HG02885 (cell line): ENCODE measurements around the gene CEP55.
A peak's percentile ranks its signal among the peaks of the same experiment; 100 is the strongest.
"Not testable (repeated sequence)": the region's sequence is repeated elsewhere in the genome, so short reads cannot be mapped to it uniquely, and the experiment has no call there.

Source experiments
- ATAC-seq: cut with Tn5 transposase; IDR thresholded peaks from one replicate; pipeline ENCODE4 v1.9.1; 2021; ENCODE audit warnings: mild to moderate bottlenecking; ENCODE audit not compliant: unreplicated experiment, poor library complexity

CEP55 gene

GRCh38 chr10:93496322-93497041 lies at the start of gene CEP55:
CEP55 (plus strand) TSS chr10:93496612; CDS start chr10:93500052, 3,440 bp downstream.
- ATAC-seq = peak; percentile 98

GRCh38 chr10:93447019-93447418 lies 49.4 kb upstream of the CEP55 start:
- ATAC-seq = no peak

DNA sequence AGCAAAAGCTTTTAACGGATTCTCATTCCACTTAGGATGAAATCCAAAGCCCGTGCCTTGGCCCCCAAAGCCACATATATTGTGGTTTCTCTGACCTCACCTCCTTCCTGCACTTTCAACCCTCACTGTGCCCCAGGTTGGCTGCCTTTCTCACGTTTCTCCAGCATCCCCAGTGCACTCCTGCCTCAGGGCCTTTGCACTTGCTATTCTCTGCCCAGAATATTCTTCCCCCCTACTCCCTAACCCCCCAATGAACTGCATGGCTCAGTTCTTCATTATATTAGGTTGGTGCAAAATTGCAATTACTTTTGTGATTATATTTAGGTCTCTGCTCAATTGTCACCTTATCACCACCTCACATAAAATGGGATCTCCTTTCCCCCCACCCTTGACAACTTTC lies 48.4 kb upstream of the CEP55 start:
- ATAC-seq = no peak

GRCh38 chr10:93451244-93451947 lies 45.0 kb upstream of the CEP55 start:
- ATAC-seq = no peak

DNA sequence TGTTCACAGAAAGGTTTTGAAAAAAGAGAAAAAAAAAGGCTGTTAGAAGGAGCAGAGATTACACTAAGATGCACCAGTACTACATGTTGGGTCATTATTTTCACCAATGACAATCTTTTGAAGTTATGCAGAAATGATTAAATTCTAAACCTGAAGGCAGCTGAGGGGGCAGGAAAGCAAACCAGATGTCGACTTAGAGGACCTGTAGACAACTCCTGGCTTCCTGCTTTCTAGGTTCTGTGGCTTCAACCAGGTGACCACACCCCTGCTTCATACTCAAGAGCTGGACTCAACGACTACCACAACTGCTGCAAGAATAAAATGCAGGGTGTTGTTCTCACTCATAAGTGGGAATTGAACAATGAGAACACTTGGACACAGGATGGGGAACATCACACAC lies 44.3 kb upstream of the CEP55 start:
- no peak for ATAC-seq

GRCh38 chr10:93454146-93454545 lies 42.3 kb upstream of the CEP55 start:
- ATAC-seq = no peak

DNA sequence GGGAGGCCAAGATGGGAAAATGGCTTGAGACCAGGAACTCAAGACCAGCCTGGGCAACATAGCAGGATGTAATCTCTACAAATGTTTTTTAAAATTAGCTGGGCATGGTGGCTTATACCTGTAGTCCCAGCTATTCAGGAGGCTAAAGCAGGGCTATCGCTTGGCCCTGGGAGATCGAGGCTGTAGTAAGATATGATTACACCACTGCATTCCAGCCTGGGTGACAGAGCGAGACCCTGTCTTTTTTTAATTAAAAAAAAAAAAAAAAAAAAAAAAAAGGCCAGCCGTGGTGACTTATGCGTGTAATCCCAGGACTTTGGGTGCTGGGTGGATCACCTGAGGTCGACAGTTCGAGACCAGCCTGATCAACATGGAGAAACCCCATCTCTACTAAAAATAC lies 41.7 kb upstream of the CEP55 start:
- ATAC-seq = no peak

DNA sequence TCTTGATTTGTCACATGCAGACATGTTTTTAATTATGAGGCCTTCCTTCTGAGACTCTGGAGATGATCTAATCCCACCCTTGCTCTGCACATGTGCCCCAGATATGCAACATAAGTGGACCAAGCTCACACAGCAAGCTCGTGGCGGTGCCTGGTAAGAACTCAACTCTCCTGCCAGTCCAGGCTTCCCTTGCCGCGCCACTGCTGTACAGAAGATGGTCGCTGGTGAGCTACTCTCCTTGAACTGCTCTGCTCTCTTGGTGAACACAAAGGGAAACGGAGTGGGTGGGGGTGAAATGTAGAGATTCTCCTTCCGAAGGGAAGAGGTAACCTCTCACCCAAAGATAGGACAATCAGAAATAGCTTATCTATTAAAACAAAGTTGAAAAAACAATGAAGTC lies 39.9 kb upstream of the CEP55 start:
- ATAC-seq = no peak

GRCh38 chr10:93457511-93457910 lies 38.9 kb upstream of the CEP55 start:
- ATAC-seq = no peak

DNA sequence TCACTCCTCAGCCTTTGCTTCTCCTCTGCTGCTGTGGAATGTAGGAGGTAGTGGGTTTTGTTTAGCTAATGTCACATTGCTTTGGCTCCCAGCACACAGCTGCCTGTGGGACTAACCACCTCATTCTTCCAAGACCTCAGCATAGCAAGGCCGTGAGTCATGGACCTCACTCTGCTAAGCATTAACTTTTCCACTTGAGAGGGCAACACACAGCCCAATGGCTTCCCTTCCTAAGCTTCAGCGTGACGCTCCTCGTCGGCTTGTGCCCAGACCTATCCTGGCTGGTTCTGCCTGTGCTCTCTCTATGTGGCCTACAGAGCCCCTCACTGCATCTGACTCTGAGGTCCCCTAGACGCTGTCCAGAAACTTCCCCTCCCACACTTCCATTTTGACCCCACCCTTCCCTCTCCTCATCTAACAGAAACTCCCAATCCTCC lies 37.6 kb upstream of the CEP55 start:
- no peak for ATAC-seq

- no peak for ATAC-seq
Observed at GRCh38 chr10:93459466-93459865, 36.9 kb upstream of the CEP55 start.

DNA sequence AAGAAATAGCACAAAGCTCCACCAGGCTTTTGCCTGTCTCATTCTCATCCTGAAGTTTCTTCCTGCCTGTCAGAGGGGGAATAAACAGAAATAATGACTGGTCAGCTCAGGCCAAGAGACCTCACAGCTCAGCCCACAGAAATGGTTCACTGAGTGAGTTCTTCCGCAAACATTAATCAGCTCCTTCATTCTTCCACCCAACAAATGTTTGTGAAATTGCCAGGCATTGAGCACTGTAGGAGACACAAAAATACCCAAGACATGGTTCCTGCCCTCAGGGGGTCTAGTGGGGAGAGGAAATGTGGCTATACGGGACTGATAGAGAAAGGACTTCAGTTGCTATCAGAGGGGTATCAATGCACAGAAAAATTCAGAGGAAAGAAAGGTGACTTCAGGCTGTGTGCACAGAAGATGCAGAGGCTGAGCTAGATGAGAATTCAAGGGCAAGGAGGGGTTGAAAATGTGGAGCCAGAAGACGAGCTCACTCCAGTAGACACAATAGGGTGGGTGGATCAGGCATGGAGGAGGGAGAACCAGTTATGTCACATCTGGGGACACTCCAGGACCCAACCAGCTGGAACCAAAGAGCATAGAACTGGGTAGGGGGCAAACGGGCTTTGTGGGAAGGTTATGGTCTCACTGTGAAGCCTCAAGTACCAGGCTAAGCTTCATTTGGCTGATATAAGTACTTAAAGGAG lies 35.2 kb upstream of the CEP55 start:
- no peak for ATAC-seq

DNA sequence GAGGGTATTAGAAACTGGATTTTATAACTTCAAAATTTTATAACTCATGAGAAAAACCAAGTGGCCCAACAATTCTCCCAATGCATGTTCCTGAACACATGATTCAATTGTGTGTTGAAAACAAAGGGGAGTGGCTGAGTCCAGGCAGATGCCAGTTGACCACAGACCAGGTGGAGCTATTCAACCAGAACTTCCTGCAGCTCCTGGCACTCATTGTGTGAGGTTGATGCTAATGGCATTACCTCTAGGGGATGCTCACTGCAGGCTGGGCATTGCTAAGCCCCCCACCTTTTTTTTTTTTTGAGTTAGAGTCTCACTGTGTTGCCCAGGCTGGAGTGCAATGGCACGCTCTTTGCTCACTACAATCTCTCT lies 34.6 kb upstream of the CEP55 start:
- no peak for ATAC-seq

DNA sequence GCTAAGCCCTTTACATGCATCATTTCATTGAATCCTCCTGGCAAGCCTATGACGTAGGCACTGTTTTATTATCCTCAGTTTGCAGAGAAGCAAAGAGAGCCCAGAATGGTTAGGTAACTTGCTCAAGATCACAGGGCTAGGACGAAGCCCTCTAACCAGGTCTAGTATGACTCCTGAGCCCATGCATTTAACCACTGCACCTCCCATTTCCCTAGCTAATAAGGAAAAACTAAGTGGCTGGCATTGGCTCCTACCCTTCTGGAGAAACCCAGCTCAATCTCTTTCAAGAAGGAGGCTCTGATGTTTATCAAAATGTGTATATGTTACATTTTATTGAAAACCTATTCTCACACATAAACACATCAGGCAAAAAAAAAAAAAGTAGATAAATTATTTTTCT lies 34.0 kb upstream of the CEP55 start:
- no peak for ATAC-seq

GRCh38 chr10:93462881-93463280 lies 33.5 kb upstream of the CEP55 start:
- no peak for ATAC-seq

DNA sequence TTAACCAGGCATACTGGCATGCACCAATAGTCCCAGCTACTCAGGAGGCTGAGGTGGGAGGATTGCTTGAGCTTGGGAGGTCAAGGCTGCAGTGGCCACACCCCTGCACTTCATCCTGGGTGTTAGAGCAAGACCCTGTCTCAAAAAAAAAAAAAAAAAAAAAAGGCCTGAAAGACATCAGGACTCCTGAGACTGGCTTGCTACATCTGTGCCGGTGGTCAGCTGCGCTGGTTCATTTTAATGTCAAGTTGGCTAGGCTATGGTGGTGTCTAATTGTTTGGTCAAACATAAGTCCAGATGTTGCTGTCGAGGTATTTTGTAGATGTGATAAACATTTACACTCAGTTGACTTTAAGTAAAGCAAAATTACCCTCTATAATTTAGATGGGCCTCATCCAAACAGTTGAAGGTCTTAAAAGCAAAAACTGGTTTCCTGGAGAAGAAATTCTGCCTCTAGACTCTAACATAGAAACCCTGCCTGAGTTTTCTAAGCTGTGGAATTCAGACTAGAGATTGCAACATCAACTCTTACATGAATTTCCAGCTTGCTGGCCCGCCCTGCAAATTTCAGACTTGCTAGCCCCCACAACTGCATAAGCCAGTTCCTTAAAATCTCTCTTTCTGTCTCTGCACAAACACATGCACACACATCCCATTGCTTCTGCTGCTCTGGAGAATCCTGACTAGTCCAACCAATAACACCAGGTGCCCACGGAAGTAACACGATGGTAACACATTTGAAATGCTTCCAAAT lies 32.5 kb upstream of the CEP55 start:
- ATAC-seq = no peak

- no peak for ATAC-seq
Observed at GRCh38 chr10:93464776-93465388, 31.5 kb upstream of the CEP55 start.

GRCh38 chr10:93465806-93466675 lies 30.4 kb upstream of the CEP55 start:
- ATAC-seq = no peak

DNA sequence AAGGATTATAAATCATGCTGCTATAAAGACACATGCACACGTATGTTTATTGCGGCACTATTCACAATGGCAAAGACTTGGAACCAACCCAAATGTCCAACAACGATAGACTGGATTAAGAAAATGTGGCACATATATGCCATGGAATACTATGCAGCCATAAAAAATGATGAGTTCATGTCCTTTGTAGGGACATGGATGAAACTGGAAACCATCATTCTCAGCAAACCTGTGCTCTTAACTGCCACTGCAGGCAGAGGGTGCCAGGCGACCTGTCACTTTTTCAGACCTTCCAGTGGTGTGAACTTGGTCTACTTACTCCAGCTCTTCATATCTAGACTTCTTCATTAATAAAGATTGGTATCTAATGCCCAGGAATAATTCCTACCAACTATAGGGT lies 28.8 kb upstream of the CEP55 start:
- ATAC-seq = not testable (repeated sequence)
